Keratinocyte (primary cell): ENCODE measurements around the gene AFF4. TPM values are rescaled to one million over a fixed set of nuclear protein-coding genes. Genes with fewer than 3 reads are reported as not detected.

Experiments used
- DNase-seq: peaks from one replicate; pipeline ENCODE4 v3.0.0-alpha.2; 2011; ENCODE audit warnings: low read depth, missing footprints, low spot score
- FAIRE-seq: peaks from 2 replicates; lab custom pipeline; 2011; peaks lifted over from hg19 to GRCh38; lab: Jason Lieb, UNC
- H2AFZ ChIP-seq: 2 replicates; pipeline ENCODE4 v1.6.0; 2012; ENCODE audit warnings: low read length, control low read depth, inconsistent platforms; ENCODE audit not compliant: control insufficient read depth
- H3K27ac ChIP-seq: 2 replicates; pipeline ENCODE4 v1.5.1; 2011; ENCODE audit warnings: low read length; ENCODE audit not compliant: control insufficient read depth, insufficient read depth
- H3K27me3 ChIP-seq: 3 replicates; pipeline ENCODE4 v1.6.0; 2011; ENCODE audit warnings: low read length; ENCODE audit not compliant: control insufficient read depth, insufficient read depth; ENCODE audit errors: extremely low read depth
- H3K36me3 ChIP-seq, 2 experiments: 2 replicates in 1 of 2; 3 replicates in 1 of 2; pipeline ENCODE4 v1.5.1; 2011; ENCODE audit warnings: low read length in 2 of 2, mild to moderate bottlenecking in 1 of 2; ENCODE audit not compliant: control insufficient read depth in 2 of 2, insufficient read depth in 2 of 2; ENCODE audit errors: extremely low read depth in 1 of 2
- H3K4me1 ChIP-seq: 3 replicates; pipeline ENCODE4 v1.5.1; 2011; ENCODE audit warnings: low read length; ENCODE audit not compliant: control insufficient read depth, insufficient read depth; ENCODE audit errors: extremely low read depth
- H3K4me2 ChIP-seq: 3 replicates; pipeline ENCODE4 v1.6.0; 2011; ENCODE audit warnings: low read depth, low read length; ENCODE audit not compliant: control insufficient read depth, insufficient read depth; ENCODE audit errors: extremely low read depth
- H3K4me3 ChIP-seq, 3 experiments: fragments of 200-600 bp in 1 of 3; sonication (generic) in 1 of 3; 2 replicates in 2 of 3; 3 replicates in 1 of 3; pipeline ENCODE4 v1.5.1; 2011 to 2016; ENCODE audit warnings: low read length in 3 of 3, mild to moderate bottlenecking in 3 of 3, control low read depth in 2 of 3, inconsistent platforms in 1 of 3, low read depth in 1 of 3, mixed read lengths in 1 of 3, mixed run types in 1 of 3, moderate library complexity in 1 of 3; ENCODE audit not compliant: control insufficient read depth in 2 of 3, insufficient read depth in 2 of 3; ENCODE audit errors: extremely low read depth in 1 of 3
- H3K79me2 ChIP-seq: 2 replicates; pipeline ENCODE4 v1.6.0; 2012; ENCODE audit warnings: low read length; ENCODE audit not compliant: control insufficient read depth, insufficient read depth
- H3K9ac ChIP-seq: 3 replicates; pipeline ENCODE4 v1.6.0; 2011; ENCODE audit warnings: low read length; ENCODE audit not compliant: control insufficient read depth, insufficient read depth; ENCODE audit errors: extremely low read depth
- H3K9me1 ChIP-seq: 3 replicates; pipeline ENCODE4 v1.6.0; 2011; ENCODE audit warnings: low read length; ENCODE audit not compliant: control insufficient read depth, insufficient read depth; ENCODE audit errors: extremely low read depth
- H3K9me3 ChIP-seq: 2 replicates; pipeline ENCODE4 v1.5.1; 2012; ENCODE audit warnings: low read depth, low read length; ENCODE audit not compliant: control insufficient read depth
- H4K20me1 ChIP-seq: 3 replicates; pipeline ENCODE4 v1.6.0; 2011; ENCODE audit warnings: low read length; ENCODE audit not compliant: control insufficient read depth, insufficient read depth; ENCODE audit errors: extremely low read depth
- CTCF ChIP-seq, 3 experiments: IDR thresholded peaks in 1 of 3; conservative IDR thresholded peaks in 1 of 3; optimal IDR thresholded peaks in 1 of 3; 2 replicates in 2 of 3; 3 replicates in 1 of 3; pipeline versions ENCODE3 to v1.5.1; 2011; ENCODE audit warnings: low read length in 3 of 3, mild to moderate bottlenecking in 3 of 3, moderate library complexity in 2 of 3, control low read depth in 1 of 3, inconsistent platforms in 1 of 3; ENCODE audit not compliant: insufficient read depth in 2 of 3; ENCODE audit errors: extremely low read depth in 1 of 3
- EZH2 ChIP-seq: IDR thresholded peaks from one replicate; pipeline ENCODE4 v1.6.1; 2012; ENCODE audit warnings: inconsistent platforms, mild to moderate bottlenecking, low read length, moderate library complexity
- dilution Hi-C: fragments of 300-500 bp; cut with MboI; formaldehyde crosslinking; loops from one replicate; pipeline ENCODE4 v1.7.0; 2020; ENCODE audit warnings: low sequenced_read_pairs; ENCODE audit not compliant: extremely low pct_ligation_motif_present
- polyA plus RNA-seq, 5 experiments: library from polyadenylated mRNA; depleted of rRNA in 3 of 5; stranded (reverse) in 3 of 5; stranded (forward) in 1 of 5; unstranded in 1 of 5; fragments of >200 nt; gene quantifications; 1 replicate in 1 of 5; 2 replicates in 3 of 5; 3 replicates in 1 of 5; pipeline versions ENCODE4 v1.2.1 to v1.2.3, GENCODE V29; 2011 to 2012; ENCODE audit warnings: missing spikeins in 2 of 5, low read depth in 1 of 5, low replicate concordance in 1 of 5

Gene AFF4
- polyA plus RNA-seq, 1 donor (not counting 4 experiments of a cell fraction or from before 2014, with no cell fraction given), result 51.3 TPM

GRCh38 chr5:132876020-132876759, 87.2 kb downstream of the AFF4 start:
- H3K9me1 ChIP-seq, result no peaks in the 10 kb centered on the region
- H3K9me3 ChIP-seq, result no peaks in the 10 kb centered on the region
- no peaks in the 10 kb centered on the region for H3K79me2 ChIP-seq
- no peaks in the 10 kb centered on the region for H3K27me3 ChIP-seq
- no peak for TF ChIP-seq EZH2
- no peak for TF ChIP-seq CTCF (optimal IDR thresholded peaks at IDR 0.05 in 1 of 3, IDR thresholded peaks at IDR 0.05 in 1 of 3, conservative IDR thresholded peaks at IDR 0.05 in 1 of 3; ENCODE audit: extremely low read depth in 1 of 3, insufficient read depth in 2 of 3, low read length in 3 of 3)
- H3K4me3 ChIP-seq, result no peak overlapping the region
- H3K4me1 ChIP-seq, result no peaks in the 10 kb centered on the region
- no peak overlapping the region for H2AFZ ChIP-seq
- peaks cover 14 to 22% of the 10 kb centered on the region in 2 experiments for H3K36me3 ChIP-seq
- H3K9ac ChIP-seq, result no peak overlapping the region
- H3K4me2 ChIP-seq, result no peak overlapping the region
- FAIRE-seq (no peak), DNase-seq (no peak)
- dilution Hi-C loops, result no loop called here
- no peak overlapping the region for H3K27ac ChIP-seq
- no peaks in the 10 kb centered on the region for H4K20me1 ChIP-seq

- no peak overlapping the region for H2AFZ ChIP-seq
- H3K27me3 ChIP-seq, result no peaks in the 10 kb centered on the region
- H3K79me2 ChIP-seq, result no peaks in the 10 kb centered on the region
- H3K4me1 ChIP-seq, result no peaks in the 10 kb centered on the region
- H3K27ac ChIP-seq, result no peak overlapping the region
- no peaks in the 10 kb centered on the region for H3K9me3 ChIP-seq
- no peak for TF ChIP-seq EZH2
- no peak for TF ChIP-seq CTCF (optimal IDR thresholded peaks at IDR 0.05 in 1 of 3, IDR thresholded peaks at IDR 0.05 in 1 of 3, conservative IDR thresholded peaks at IDR 0.05 in 1 of 3; ENCODE audit: extremely low read depth in 1 of 3, insufficient read depth in 2 of 3, low read length in 3 of 3)
- FAIRE-seq (no peak), DNase-seq (no peak)
- H3K9me1 ChIP-seq, result no peaks in the 10 kb centered on the region
- dilution Hi-C loops, result no loop called here
- peaks cover 10 to 22% of the 10 kb centered on the region in 2 experiments for H3K36me3 ChIP-seq
- H3K4me2 ChIP-seq, result no peak overlapping the region
- H3K4me3 ChIP-seq, result no peak overlapping the region
- H3K9ac ChIP-seq, result no peak overlapping the region
- peaks cover 2% of the 10 kb centered on the region for H4K20me1 ChIP-seq
Measured at GRCh38 chr5:132873930-132874271, 89.5 kb downstream of the AFF4 start.
